Effector CD8-positive, alpha-beta T cell (primary cell): Measurements from ENCODE around the gene ANKRD11.

ENCODE experiments used
- DNase-seq: peaks from one replicate; lab custom pipeline; 2025; lab: John Stamatoyannopoulos, UW

The ANKRD11 gene

DNA sequence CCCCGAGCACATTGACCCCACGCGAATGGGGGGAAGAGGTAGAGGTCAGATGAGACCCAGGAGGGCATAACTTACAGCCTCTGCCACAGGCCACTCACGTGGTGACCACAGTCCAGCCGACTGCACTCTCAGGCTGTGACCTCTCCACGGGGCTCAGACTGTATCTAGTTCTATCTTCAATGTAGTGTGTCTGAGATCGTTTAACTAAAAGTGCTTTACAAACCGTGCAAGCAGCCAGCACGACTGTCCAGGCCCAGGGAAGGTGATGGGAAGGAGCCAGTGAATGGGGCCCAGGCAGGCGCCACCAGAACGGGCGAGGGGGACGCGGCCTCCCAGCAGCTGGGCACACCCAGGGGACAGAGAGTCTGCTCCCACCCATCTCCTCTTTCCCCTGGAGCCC is 108.6 kb downstream of the ANKRD11 start:
- no peak for DNase-seq

DNA sequence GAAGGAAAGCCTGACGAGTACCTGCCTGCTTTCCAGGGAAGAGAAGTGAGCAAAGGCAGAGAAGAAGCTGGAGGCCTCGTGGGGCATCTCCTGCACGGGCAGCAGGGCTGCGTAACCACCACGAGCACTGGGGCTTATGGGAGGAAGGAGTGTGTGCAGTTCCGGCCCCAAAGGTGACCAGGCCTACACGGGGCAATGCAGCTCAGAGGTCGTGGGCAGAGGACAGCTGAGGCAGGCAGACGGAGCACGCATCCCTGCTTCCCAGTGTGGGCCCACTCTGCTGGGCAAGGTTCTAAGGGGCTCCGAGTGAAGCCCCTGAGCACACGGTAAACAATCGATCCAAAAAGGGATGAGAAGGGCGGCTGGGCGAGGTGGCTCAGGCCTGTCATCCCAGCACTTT is 109.7 kb downstream of the ANKRD11 start:
- DNase-seq = no peak

DNA sequence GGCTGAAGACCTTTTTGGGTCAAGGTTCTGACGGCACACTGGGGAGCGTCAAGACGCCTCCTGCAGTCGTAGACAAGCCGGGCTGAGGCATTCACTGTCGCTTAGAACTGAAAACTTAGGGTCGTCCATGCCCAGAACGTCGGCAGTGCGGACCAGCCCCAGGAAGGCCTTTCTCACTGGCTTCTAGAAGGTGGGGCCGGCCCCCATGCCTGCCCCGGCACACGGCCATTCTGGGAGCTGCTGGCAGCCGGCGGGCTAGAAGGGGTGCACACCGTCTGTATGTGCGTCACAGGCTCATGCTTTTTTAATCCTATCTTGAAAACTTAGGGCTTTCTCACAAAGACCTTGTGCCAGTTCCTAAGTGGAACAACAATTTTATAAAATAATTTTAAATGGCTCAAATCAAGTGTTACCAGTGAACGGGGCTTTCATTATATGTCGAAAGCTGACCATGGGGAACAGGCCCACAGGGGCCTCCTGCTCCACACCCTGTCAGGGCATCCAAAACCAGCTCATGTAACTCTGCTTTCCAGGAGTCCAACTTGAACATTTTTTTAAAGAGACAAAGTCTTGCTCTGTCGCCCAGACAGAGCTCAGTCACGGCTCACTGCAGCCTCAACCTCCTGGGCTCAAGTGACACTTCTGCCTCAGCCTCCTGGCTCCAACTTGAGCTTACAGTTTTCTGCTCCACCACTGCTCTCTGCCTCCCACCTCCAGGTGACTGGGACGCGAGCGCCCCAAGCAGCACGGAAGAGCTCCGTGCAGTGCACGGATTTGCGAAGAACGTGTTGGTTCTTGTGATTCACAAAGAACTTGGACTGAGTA is 111.2 kb downstream of the ANKRD11 start:
- no peak for DNase-seq

DNA sequence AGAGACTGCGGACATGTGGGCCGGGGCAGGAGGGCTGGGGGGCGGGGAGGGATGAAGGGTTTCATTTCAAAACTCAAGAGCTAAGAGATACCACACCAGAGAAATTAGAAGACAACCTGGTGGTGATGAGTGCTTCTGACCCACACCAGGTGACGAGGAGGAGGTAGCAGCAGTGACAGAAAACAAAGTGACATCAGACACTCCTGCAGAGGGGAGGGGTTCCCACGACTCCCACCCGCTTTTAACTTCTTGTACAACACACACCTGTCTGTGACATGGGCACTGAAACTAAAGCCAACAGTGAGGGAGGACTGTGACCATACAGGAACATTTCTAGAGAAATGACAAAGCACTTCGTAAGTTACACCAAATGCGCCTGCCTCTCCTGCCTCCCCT is 112.9 kb downstream of the ANKRD11 start:
- no peak for DNase-seq

DNA sequence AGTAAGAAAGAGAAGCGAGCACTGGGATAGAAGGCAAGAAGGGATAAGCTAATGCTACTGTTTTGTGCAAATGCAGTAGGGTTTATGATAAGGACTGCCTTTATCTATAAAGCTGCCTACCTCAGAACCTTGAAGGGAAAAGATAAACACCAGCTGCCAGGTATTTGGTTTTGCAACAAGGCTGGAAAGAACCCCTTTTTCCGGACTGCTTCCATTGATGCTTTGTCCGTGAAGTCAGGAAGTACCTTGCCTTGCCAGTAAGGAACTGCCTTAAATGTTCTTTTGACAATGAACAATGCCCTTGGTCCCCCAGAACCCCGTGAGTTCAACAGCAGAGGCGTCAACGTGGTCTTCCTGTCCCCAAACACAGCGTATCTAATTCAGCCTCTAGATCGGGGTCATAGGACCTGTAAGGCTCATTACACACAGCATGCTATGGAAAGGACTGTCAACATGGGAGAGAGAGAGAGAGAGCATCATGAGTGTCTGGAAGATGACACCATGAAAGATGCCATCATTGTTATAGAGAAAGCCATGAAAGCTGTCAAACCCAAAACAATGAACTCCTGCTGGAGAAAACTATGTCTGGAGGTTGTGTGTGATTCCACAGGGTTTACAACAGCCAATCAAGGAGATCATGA is 113.4 kb downstream of the ANKRD11 start:
- DNase-seq = no peak

DNA sequence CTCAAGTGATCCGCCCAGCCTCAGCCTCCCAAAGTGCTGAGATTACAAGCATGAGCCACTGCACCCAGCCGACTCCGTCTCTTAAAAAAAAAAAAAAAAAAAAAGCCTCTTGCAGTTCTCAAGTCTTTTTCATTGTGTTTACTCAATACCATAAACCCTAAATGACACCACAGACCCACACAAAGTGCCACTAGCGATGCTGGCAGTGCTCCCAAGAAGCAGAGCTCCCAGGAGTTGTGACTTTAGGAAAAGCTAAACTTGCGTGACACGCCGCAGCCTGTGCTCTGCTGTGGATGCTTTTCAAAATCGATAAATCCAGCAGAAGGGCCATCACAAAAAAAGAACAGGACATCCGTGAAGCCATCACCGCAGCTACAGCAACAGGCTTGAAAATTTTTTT is 114.7 kb downstream of the ANKRD11 start:
- DNase-seq = no peak

DNA sequence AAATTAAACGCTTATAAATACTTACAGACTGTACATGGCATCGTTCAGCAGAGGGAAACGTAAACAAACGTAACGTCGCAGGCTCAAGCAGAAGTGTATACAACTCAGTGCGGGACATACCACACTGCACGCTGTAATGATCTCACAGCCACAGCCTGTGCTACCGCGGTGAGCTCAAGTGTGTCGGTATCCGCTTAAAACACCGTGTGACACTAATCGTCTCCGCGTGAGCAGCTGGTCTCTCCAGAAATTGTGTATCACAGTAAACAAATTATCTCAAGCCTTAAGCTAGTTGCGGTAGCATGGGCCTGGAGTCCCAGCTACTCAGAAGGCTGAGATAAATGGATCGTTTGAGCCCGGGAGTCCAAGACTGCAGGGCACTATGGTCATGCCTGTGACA is 115.3 kb downstream of the ANKRD11 start:
- DNase-seq = no peak

DNA sequence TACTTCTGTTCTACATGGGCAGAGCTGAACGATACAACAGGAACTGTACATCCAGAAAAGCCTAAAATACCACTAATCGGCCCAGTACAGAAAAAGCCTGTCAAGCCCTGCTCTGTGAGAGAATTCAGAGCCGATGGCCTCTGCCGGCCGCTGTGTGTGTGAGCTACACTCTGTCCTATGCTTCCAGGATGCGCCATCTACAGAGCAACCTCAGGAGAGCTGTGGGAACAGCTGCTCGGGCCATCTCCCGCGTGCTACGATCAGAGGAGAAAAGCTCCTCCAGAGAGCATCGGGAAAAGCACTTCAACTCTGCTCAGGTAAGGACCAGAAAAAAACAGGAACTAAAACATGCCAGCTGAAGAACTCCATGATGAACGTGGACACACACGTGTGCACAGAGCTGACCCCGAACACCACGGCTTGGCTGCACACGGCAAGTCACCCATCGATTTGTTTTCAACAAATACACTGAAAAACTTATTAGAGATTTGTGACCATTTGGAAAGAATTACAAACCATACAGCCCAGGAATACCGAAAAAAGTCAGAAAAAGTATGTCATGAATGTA is 115.9 kb downstream of the ANKRD11 start:
- no peak for DNase-seq

DNA sequence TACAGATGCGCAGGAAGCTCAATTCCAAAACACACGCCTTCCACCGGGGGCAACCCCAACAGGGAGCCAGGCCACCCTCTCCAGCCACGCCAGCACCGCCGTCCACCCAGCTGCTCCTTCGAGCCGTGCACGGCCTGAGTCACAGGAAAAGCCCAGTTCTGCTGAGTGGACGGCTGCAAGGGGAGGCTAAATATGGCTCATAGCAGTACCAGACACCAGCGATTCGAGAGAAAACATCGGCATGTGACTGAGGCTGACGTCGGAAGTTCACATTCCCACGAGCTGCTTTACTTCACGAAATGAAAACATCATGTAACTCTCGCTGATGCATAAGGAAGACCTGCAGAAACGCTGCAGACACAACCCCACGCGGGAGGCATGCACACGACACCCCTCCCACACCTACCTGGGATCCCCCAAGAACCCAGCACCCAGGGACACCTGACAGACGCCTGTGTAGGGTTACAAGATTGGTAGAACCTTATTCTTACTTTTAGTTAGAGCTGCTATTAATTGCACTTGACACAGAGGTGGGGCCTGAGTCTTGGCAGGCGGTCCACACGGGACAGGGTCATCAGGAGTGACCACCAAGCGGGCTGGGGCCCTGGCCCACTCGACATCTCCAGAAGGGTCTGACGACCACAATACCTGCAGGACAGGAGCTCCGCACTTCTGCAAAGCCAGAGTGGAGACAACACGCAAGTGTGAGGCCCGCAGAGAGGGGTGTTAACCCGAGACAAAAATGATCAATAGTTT is 116.8 kb downstream of the ANKRD11 start:
- DNase-seq = no peak

DNA sequence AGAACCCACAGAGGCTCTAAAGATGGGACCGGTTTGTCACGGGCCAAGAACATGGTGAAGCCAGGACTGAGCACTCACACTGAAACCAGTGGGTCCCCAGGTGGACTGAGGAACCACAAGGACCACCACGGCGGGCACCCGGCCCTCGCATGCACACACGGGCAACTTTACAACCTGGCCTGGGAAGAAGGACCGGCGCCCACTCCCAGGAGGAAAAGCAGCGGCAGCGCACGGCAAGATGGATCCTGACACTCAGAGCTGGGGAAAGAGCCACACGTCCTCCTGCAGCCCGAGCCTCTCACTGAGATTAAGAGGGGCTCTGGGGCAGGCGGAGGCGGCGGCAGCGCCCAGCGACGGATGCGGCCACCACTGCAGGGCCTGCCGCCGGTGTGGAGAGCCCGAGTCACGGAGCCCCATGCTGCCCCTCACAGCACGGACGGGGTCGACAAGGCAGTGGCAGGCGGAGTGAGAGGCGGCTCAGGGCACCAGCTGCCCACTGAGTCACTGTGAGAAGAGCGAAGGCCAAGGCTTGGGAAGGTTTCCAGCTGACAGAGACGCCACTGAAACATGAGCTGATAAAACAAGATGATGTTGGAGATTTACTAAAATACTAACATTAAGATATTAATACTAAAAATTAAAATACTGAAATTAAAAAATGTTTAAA is 118.3 kb downstream of the ANKRD11 start:
- no peak for DNase-seq

DNA sequence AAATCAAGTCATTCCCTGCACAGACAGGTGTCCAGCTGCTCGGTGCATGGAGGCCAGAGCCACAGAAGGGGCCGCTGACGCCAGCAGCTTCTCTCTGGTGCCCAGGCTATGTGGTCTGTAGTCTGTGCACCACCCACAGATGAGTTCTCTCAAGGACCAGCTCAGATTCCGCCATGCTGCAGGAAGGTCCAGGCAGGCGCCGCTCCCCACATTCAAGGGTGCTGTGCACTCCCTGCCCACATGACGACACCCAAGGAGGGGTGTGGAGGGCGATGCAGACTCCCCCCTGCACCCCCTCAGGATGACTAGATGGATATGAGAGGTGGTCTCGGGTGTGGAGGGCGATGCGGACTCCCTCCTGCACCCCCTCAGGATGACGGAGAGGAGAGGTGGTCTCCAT is 119.0 kb downstream of the ANKRD11 start:
- DNase-seq = no peak

DNA sequence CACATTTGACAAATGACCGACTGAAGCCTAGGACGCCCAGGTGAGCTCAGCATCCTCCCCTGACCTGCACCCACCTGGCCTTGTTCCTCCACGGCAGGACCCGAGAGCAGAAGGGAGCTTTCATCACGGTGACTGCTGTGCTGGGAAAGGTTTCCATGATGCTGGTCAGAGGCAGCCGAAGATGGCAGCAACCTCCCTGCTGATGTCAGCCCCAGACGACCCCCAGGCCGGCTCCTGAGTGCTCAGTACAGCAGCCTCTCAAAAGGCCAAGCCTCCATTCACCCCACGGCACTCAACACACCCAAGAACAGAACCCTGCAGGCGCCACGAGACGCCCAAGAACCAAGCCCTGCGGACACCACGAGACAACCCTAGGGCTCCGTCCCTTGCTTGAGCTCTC is 119.8 kb downstream of the ANKRD11 start:
- no peak for DNase-seq

DNA sequence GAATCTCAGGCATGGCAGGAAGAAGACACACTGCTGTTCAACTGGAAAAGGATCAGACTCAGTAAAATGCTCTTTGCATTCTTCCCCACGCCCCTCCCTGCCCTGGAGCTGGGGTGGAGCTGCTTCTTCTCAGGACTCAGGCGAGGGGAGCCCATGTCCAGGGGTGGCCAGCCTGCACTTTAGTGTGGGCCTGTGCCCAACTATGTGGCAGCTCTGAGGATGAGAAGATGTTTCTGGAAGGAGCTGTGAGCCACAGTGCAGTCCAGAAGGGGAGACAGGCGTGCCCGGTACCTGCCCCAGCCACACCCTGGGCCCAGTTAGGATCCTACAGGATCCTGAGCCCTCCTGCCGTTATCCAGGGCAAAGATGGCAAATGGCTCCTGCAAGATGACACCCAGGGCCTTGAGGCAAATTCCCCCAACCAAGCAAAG is 120.3 kb downstream of the ANKRD11 start:
- DNase-seq = no peak

DNA sequence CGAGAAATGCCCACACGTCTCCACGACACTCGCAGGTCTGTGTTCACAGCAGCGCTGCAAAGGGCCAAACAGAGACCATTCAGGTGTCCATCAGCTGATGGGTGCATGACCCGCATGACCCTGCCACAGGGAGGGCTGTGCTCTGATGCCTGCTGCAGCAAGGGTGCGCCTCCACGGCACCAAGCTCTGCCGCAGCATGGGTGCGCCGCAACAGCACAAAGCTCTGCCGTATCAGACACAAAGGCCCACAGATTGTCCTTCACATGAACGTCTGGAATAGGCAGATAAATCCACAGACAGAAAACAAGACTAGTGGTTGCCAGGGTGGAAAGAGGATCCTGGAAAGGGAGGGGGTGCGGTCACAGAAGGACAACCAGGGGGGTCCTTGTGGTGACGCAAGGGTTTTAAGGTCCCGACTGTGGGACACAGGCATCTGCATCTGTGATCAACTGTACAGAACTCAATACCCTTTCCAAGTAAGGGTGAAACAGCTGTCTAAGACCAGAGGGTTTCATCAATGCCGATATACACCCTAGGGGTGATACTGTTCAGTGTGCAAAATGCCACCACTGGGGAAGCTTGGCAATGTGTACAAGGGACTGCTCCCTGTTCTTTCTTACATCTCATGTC is 121.0 kb downstream of the ANKRD11 start:
- DNase-seq = no peak

DNA sequence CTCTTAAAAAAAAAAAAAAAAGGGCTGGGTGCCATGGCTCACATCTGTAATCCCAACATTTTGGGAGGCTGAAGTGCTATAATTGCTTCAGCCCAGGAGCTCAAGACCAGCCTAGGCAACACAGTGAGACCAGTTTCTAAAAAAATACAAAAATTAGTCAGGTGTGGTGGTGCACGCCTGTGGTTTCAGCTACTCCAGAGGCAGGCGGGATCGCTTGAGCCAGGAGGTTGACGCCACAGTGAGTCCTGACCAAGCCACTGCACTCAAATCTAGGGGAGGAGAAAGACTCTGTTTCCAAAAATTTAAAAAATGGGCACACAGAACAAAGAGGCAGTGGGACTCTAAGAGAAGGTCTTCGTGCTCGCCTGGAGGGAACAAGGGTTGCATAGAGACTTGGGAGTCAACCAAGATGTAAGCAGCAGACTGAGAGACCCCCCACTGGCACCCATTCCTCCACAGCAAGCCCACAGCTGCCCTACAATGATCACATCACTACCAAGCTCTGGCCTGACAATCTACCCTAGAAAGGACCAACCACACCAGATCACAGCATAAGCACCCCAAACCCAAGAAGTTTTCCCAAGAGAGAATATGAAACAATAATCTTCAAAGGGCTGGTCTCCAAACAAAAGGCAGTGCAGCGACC is 121.6 kb downstream of the ANKRD11 start:
- DNase-seq = no peak

DNA sequence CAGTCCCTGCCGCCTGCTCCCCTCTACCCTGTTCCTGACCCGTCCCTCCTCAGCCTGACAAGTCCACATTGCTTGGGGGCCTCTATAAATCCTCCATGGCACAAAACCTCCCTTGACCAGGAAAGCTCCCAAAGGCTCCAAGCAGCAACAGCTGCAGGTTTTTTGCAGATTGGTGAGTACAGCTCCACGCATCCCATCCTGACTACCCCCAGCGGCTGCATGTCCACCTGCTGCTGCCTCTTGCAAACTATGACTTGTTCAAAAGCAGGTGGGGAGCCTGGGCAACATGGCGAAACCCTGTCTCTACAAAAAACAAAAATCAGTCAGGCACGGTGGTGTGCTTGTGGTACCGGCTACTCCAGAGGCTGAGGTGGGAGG is 122.8 kb downstream of the ANKRD11 start:
- no peak for DNase-seq

DNA sequence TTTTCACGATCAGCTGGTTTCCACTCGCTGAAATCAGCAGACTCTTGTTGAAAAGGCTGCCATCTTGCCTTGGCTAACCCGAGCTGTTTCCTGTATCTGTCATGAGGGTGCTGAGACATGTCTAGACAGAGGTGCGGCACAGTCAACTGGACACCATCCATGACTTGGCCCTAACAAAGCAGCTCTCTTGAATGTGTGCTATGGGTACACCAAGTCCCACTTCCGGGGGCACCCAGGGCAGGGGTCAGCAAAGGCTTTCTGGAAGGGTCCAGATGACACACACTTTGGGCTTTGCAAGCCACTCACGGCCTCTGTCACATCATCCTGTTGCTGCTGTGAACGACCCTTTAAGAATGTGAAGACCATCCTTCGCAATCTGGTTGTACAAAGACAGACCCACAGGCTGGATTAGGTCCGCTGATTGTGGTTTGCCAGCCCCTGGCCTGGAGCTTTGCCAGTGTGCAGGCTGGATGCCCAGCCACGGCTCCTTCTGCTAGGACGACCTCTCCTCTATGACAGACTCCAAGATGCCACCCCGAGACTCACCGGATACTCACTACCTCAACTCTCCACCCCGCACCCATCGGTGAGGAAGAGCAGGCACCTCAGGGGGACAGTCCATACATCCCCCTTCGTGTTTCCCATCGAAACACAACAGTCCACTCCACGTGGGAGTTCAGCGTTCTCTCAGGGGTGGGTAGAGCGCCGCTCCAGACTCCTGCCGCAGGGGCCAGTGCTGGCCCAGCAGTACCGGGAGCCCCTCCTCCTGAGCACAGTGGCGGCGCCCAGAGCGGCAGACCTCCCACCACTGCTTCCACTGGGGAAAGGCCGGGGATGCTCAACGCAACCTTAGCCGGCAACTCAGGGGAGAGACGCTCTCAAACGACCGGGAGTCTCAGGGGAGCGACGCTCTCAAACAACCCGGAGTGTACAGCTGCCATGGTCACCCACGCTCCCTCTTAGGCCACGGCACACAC is 123.5 kb downstream of the ANKRD11 start:
- no peak for DNase-seq

DNA sequence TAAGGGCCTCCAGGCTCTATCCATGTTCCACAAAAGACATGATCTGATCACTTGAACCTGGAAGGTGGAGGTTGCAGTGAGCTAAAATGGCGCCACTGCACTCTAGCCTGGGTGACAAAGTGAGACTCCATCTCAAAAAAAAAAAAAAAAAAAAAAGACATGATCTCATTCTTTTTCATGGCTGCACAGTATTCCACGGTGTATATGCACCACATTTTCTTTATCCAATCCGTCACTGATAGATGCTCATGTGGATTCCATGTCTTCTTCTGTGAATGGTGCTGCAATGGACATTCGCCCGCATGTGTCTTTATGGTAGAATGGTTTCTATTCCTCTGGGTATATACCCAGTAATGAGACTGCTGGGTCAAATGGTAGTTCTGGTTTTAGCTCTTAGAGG is 124.4 kb downstream of the ANKRD11 start:
- no peak for DNase-seq

DNA sequence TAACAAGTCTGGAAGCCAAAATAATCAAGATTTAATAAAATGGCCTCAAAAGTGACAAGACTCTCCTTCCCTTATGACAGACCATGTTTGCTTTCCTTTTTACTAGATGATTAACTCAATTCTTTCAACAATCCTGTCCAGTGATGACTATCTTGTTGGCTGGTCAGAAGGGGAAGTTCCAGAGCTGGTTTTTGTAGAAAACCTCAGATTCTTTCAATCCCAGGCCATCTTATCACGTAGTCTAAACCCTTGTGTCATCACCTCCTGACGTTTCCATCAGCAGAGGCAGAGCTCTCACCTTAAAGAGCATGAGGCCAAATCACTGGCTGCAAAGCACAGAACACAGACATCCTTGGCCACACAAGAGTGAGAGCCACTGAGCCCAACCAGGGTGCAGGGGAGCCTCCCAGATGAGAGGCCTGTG is 125.3 kb downstream of the ANKRD11 start:
- DNase-seq = no peak

DNA sequence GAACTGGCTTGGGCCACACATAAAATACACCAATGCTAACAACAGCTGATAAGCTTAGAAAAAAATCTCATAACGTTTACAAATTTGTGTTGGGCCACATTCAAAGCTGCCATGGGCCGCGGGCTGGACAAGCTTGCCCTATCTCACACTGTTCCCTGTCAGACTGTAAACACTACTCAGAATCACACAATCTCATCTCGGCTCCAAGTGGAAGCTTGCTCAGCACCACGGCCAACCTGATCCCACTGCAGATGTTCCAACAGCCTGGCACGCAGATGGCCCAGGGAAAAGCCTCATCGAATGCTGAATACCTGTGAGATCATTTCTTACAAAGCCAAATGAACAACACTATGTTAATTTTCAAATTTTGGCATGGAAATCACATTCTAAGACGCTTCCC is 125.8 kb downstream of the ANKRD11 start:
- DNase-seq = no peak
